ENCODE data around the gene HNRNPC. TPM values are rescaled to one million over a fixed set of nuclear protein-coding genes. Genes with fewer than 3 reads are reported as not detected.

HNRNPC gene
- total RNA-seq, 1 donor from 2014 or later, result 424 TPM

DNA sequence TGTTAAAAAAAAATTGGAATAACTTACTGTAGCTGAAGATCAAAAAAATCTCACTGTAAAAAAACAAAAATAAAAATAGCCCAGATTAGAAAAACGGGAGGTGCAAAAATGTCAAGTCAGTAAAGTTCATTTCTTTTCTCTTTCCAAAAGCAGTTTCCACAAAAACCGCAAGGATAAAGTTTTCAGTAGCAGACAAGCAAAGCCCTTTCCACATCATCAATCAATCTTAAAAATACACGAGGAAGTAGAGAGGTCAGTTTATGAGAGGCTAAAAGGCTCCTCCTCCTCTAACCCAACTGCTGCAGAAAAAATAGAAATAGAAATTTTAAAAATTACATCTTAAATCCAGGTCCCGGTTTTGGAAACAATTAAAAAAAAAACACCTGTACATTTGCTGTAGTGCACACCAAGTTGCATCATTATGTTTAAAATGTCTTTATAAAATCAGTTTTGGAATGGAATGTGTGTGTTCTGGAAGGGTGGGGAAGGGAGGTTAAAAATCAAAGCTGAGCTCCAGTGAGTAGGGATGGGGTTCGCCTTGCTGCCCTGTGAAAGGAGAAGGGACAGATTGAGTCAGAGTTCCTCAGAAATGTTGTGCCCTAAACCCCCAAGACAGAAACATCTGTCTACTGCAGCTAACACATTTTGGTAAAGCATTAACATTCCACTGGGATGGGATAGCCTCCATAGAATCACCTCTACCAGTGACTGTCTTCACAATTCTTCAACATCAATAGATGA, 5.8 kb downstream of the HNRNPC start:
- peaks cover 83% of the 10 kb centered on the region for H3K4me1 Mint-ChIP-seq (ENCODE audit: unreplicated experiment)
- H3K27ac Mint-ChIP-seq (ENCODE audit: unreplicated experiment), result peak overlapping the region; percentile 100
- H3K27me3 Mint-ChIP-seq (ENCODE audit: unreplicated experiment), result no peaks in the 10 kb centered on the region
- TF ChIP-seq, protein P1, sequence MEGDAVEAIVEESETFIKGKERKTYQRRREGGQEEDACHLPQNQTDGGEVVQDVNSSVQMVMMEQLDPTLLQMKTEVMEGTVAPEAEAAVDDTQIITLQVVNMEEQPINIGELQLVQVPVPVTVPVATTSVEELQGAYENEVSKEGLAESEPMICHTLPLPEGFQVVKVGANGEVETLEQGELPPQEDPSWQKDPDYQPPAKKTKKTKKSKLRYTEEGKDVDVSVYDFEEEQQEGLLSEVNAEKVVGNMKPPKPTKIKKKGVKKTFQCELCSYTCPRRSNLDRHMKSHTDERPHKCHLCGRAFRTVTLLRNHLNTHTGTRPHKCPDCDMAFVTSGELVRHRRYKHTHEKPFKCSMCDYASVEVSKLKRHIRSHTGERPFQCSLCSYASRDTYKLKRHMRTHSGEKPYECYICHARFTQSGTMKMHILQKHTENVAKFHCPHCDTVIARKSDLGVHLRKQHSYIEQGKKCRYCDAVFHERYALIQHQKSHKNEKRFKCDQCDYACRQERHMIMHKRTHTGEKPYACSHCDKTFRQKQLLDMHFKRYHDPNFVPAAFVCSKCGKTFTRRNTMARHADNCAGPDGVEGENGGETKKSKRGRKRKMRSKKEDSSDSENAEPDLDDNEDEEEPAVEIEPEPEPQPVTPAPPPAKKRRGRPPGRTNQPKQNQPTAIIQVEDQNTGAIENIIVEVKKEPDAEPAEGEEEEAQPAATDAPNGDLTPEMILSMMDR (IDR thresholded peaks at IDR 0.05), result no peak
- no peaks in the 10 kb centered on the region for H3K9me3 Mint-ChIP-seq (ENCODE audit: unreplicated experiment)
- H3K36me3 Mint-ChIP-seq (ENCODE audit: unreplicated experiment), result peaks cover 59% of the 10 kb centered on the region
- no peak for DNase-seq (ENCODE audit: extremely low spot score, unreplicated experiment)
- no peak overlapping the region for H3K4me3 Mint-ChIP-seq (ENCODE audit: unreplicated experiment)

DNA sequence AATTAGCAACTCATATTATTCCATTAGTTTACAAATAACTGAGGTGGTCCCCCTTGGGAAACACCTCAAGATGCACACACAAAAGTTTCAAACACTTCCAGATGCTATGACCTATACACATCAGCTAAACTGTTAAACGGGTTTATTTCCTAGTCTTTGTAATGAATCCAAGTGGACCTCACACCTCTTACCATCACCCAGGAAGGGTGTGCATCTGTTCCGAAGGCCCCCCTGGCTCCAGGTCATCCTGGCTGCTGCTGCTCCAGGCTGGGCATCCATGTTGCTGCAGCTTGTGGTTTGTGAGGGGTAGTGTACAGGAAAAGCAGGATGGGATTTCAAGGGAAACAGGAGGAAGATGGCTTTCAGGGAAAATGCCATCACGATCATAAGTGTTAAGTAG, 6.8 kb downstream of the HNRNPC start:
- DNase-seq (ENCODE audit: extremely low spot score, unreplicated experiment), result no peak
- Mint-ChIP-seq H3K9me3 (ENCODE audit: unreplicated experiment) (no peaks in the 10 kb centered on the region), H3K27ac (ENCODE audit: unreplicated experiment) (no peak overlapping the region), H3K4me1 (ENCODE audit: unreplicated experiment) (peaks cover 82% of the 10 kb centered on the region), H3K4me3 (ENCODE audit: unreplicated experiment) (no peak overlapping the region), H3K36me3 (ENCODE audit: unreplicated experiment) (peaks cover 54% of the 10 kb centered on the region), H3K27me3 (ENCODE audit: unreplicated experiment) (no peaks in the 10 kb centered on the region)
- TF ChIP-seq, protein P1 (IDR thresholded peaks at IDR 0.05), result no peak

DNA sequence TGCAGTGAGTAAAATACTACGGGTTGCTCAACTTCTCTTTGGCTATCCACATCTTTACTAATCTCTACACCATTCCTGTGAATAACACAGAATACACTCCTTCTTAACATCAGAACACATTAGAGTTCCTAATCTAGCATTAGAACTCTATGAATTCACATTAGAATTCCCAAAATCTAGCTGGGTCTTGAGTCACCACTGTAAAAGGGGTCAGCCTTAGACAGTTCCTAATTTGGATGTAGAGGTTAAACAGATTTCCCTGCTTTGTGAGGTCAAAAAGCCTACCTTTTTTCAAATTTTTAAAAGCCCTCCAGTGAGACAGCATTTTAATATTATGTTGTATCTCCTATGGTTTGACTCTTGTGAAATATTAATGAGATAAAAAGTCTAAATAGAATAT, 7.4 kb downstream of the HNRNPC start:
- TF ChIP-seq, protein P1 (IDR thresholded peaks at IDR 0.05), result no peak
- H3K4me3 Mint-ChIP-seq (ENCODE audit: unreplicated experiment), result no peak overlapping the region
- DNase-seq (ENCODE audit: extremely low spot score, unreplicated experiment), result no peak
- no peaks in the 10 kb centered on the region for H3K9me3 Mint-ChIP-seq (ENCODE audit: unreplicated experiment)
- no peak overlapping the region for H3K27ac Mint-ChIP-seq (ENCODE audit: unreplicated experiment)
- no peaks in the 10 kb centered on the region for H3K27me3 Mint-ChIP-seq (ENCODE audit: unreplicated experiment)
- H3K36me3 Mint-ChIP-seq (ENCODE audit: unreplicated experiment), result peaks cover 55% of the 10 kb centered on the region
- peaks cover 83% of the 10 kb centered on the region for H3K4me1 Mint-ChIP-seq (ENCODE audit: unreplicated experiment)

DNA sequence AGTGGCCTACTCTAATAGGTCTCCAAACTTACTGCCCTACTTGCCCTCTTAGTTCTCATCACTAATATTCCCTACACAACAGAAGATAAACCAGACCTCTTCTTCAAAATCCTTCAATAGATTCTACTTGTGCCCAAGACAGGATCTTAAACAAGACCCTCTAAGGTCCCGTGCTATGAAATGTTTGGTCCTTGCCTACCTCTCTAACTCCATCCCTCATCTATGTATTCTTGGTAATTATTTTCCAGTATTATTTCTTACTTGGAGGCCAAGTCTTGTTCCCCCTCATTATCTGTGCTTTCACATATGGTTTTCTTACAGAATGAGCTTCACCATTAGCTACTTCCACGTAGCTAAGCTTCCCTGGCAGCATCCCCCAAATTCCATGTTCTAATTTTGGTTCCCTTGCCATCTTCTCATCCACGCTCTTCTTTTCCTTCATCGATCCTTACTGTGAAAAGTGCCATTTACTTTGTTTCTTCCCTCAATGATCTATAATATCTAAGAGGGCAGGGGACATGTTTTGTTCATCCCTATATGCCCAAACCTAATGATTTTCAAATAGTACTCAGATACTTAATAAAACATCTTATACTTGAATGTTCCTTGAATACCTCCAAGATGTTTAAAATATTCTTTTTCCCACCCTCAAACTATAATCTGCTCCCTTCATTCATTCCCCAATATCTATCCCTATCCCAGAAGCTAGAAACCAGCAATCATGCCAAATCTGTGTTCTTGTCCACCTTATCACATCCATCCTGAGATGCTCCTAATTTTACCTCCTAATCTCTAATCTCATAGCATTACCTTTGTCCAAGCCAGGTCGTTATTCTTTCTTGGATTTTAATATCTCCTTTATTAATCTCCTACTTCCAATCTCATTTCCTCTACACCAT, 10.1 kb downstream of the HNRNPC start:
- Mint-ChIP-seq H3K27ac (ENCODE audit: unreplicated experiment) (peak overlapping the region; percentile 38), H3K27me3 (ENCODE audit: unreplicated experiment) (no peaks in the 10 kb centered on the region), H3K36me3 (ENCODE audit: unreplicated experiment) (peaks cover 45% of the 10 kb centered on the region), H3K9me3 (ENCODE audit: unreplicated experiment) (no peaks in the 10 kb centered on the region), H3K4me1 (ENCODE audit: unreplicated experiment) (peaks cover 76% of the 10 kb centered on the region), H3K4me3 (ENCODE audit: unreplicated experiment) (no peak overlapping the region)
- TF ChIP-seq, protein P1 (IDR thresholded peaks at IDR 0.05), result no peak
- no peak for DNase-seq (ENCODE audit: extremely low spot score, unreplicated experiment)
